T47D (cell line): ENCODE results near the gene ANKRD65.
"Not testable (repeated sequence)": the region's sequence is repeated elsewhere in the genome, so short reads cannot be mapped to it uniquely, and the experiment has no call there.

Source experiments
- DNase-seq, 2 experiments: peaks; one replicate each; pipeline versions ENCODE4 v3.0.0 to v3.0.0-alpha.2; 2011 to 2012; ENCODE audit warnings: low read depth in 1 of 2, low spot score in 1 of 2
- JUND ChIP-seq: IDR thresholded peaks from 2 replicates; pipeline ENCODE4 v1.6.1; 2012; ENCODE audit warnings: low read depth
- in situ Hi-C: cut with HindIII; loops from 2 replicates; pipeline ENCODE4 v1.10.0; 2016; ENCODE audit warnings: low sequenced_read_pairs, low pct_unique_long_range_greater_than_20kb

Gene ANKRD65

GRCh38 chr1:1452882-1453281 is 31.8 kb upstream of the ANKRD65 start:
- in situ Hi-C loops: no loop called here
- DNase-seq: no peak
- no peak for TF ChIP-seq JUND

- in situ Hi-C loops: not testable (repeated sequence)
- DNase-seq: peak in 1 of 2 experiments; percentile 41
These were observed 31.3 kb upstream of the ANKRD65 start for GRCh38 chr1:1452365-1452739.

- DNase-seq: no peak
- no peak for TF ChIP-seq JUND
- in situ Hi-C loops: no loop called here
These were observed 30.8 kb upstream of the ANKRD65 start for GRCh38 chr1:1451696-1452364.

GRCh38 chr1:1450616-1451015 is 29.5 kb upstream of the ANKRD65 start:
- DNase-seq, in situ Hi-C loops: not testable (repeated sequence)

GRCh38 chr1:1449099-1449739 is 28.1 kb upstream of the ANKRD65 start, which contains the start of gene ATAD3C:
ATAD3C (plus strand) TSS chr1:1449689; CDS start chr1:1450684, 995 bp downstream.
- no peak for TF ChIP-seq JUND
- in situ Hi-C loops: no loop called here
- no peak for DNase-seq

GRCh38 chr1:1446631-1447030 is 25.6 kb upstream of the ANKRD65 start:
- in situ Hi-C loops, DNase-seq: not testable (repeated sequence)

- no peak for DNase-seq
- no peak for TF ChIP-seq JUND
- in situ Hi-C loops: no loop called here
These were observed 21.1 kb upstream of the ANKRD65 start for GRCh38 chr1:1442069-1442770.

- in situ Hi-C loops: no loop called here
- no peak for TF ChIP-seq JUND
- peak in 1 of 2 experiments; percentile 41 for DNase-seq
These were observed 20.2 kb upstream of the ANKRD65 start for GRCh38 chr1:1441002-1441888.

- no peak for TF ChIP-seq JUND
- in situ Hi-C loops: no loop called here
- DNase-seq: no peak
These were observed 19.4 kb upstream of the ANKRD65 start for GRCh38 chr1:1440262-1441001.

GRCh38 chr1:1439546-1440261 is 18.6 kb upstream of the ANKRD65 start:
- DNase-seq: no peak
- TF ChIP-seq JUND: no peak
- in situ Hi-C loops: no loop called here
